ENCODE measurements around the gene ATP5PD.
"Not testable (repeated sequence)": the region's sequence is repeated elsewhere in the genome, so short reads cannot be mapped to it uniquely, and the experiment has no call there.

ATP5PD gene

DNA sequence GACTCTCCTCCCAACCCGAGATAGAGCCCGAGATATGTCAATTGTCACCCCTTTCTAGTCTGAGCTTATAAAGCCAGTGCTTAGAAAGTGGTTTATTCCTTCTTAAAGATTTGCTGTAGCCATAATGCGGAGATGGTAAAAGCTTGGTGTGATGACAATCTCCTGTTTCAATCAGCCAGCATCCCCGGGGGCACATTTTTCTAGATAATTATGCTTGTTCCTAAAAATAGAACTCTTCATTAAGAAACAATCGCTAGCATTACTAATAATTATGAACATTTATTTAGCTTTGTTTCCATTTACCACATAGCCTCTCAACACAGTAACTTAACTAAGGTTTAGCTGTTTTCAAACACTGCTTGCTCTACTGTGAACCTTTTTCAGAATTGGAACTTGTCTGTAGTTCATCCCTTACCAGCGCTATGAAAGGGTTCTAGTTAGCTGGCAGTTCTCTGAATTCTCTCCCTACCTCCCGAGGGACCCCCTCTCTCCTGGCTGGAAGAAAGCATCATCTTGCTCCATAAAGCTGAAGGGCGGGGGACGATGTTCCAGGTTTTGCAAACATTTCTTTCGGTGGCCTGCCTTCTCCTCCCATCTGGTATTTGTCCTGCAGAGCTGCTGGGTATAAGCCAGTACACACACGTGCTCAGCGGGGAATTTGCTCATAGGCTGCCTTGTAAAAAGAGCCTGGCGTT, 35.2 kb downstream of the ATP5PD start:
- DNase-seq (ENCODE audit: insufficient read length, low spot score) (no peak), FAIRE-seq (no peak)
- TF ChIP-seq POU2F2 (IDR thresholded peaks at IDR 0.05; ENCODE audit: low read depth, low read length) (no peak), PAX5 (IDR thresholded peaks at IDR 0.05; ENCODE audit: insufficient read depth, low read length, severe bottlenecking) (no peak), POLR2AphosphoS5 (IDR thresholded peaks at IDR 0.05; ENCODE audit: low read depth, low read length) (no peak)

DNA sequence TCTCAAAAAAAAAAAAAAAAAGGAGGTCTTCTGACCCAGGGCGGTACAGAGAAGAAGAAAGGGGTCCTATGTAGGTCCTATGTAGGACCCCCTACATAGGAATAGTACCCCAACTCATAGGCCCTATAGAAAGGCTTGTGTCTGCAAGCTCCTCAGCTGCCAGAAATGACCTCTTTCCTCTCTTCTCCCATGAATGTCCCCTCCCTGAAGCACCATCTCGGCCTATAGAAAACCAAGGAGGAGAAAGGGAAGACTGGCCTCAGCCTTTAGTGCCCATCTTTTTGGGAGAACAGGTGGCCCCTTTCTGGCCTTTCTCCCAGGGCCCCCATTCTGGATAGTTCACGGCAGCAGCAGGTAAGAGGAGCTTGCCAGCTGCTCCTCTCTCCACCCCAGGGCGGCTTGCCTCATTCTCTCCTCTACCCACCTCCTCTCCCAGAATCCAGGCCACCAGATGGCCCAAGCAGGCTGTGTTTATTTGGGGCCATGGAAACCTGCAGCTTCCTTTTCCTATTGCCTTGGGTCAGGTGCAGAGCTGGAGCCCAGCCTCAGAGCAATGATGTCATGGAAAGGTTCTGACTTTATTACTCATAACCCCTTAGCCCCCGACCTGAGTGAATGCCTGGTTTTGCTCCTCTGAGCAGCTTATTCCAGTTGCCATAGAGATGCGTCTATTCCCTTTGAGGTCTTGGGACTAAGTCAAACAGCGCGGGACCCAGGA, 35.9 kb downstream of the ATP5PD start:
- DNase-seq (ENCODE audit: insufficient read length, low spot score) (no peak), FAIRE-seq (no peak)
- TF ChIP-seq POU2F2 (IDR thresholded peaks at IDR 0.05; ENCODE audit: low read depth, low read length), result no peak
- TF ChIP-seq POLR2AphosphoS5 (IDR thresholded peaks at IDR 0.05; ENCODE audit: low read depth, low read length), result no peak
- no peak for TF ChIP-seq TAF1 (IDR thresholded peaks at IDR 0.05; ENCODE audit: low read depth, low read length)
- TF ChIP-seq PAX5 (IDR thresholded peaks at IDR 0.05; ENCODE audit: insufficient read depth, low read length, severe bottlenecking), result no peak
- TF ChIP-seq POLR2A (IDR thresholded peaks at IDR 0.05; ENCODE audit: low read depth, low read length), result no peak
- TF ChIP-seq SPI1 (IDR thresholded peaks at IDR 0.05; ENCODE audit: low read depth, low read length), result no peak

DNA sequence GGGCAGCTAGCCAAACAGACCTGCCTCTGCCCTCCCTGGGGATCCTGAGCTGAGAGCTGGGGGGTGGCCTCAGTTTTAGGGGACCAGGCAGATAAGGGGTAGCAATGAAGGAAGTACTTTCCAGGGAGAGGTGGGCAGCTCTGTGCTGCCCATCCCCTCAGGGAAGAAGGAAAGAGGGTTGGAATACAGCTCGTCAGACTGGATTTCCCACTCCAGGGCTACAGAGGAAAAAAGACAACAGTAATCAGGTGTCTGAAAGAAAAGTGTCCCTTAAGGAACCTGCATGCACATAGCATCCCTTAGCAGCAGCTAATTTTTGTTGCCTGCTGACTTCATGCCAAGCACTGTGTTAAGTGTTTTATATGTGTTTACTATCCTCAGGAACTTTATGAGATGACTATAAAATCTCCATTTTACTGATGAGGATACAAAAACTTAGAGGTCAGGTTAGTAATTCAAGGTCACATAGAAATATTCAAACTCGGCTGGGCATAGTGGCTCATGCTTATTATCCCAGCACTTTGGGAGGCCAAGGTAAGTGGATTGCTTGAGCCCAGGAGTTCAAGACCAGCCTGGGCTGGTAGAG, 37.5 kb downstream of the ATP5PD start:
- DNase-seq (ENCODE audit: insufficient read length, low spot score) (no peak), FAIRE-seq (no peak)
- no peak for TF ChIP-seq TAF1 (IDR thresholded peaks at IDR 0.05; ENCODE audit: low read depth, low read length)
- no peak for TF ChIP-seq POLR2A (IDR thresholded peaks at IDR 0.05; ENCODE audit: low read depth, low read length)
- TF ChIP-seq POU2F2 (IDR thresholded peaks at IDR 0.05; ENCODE audit: low read depth, low read length), result no peak
- no peak for TF ChIP-seq POLR2AphosphoS5 (IDR thresholded peaks at IDR 0.05; ENCODE audit: low read depth, low read length)
- TF ChIP-seq SPI1 (IDR thresholded peaks at IDR 0.05; ENCODE audit: low read depth, low read length), result no peak
- TF ChIP-seq PAX5 (IDR thresholded peaks at IDR 0.05; ENCODE audit: insufficient read depth, low read length, severe bottlenecking), result no peak

DNA sequence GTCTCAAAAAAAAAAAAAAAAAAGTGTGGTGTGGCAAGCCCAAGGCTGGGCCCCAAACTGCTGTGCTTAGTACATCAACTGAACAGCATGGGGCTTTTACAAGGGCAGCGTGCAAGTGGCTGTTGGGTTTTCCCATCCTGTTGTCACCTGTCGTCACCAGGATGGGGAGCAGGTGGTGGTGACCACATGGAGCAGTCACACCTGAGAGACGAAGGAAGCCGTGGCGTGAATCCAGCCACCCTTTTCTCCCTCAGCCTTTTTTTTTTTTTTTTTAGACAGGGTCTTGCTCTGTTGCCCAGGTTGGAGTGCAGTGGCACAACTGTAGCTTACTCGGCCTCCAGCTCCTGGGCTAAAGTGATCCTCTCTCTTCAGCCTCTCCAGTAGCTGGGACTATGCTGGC, 38.4 kb downstream of the ATP5PD start:
- FAIRE-seq (no peak), DNase-seq (ENCODE audit: insufficient read length, low spot score) (no peak)
- no peak for TF ChIP-seq POLR2AphosphoS5 (IDR thresholded peaks at IDR 0.05; ENCODE audit: low read depth, low read length)
- no peak for TF ChIP-seq POLR2A (IDR thresholded peaks at IDR 0.05; ENCODE audit: low read depth, low read length)
- TF ChIP-seq SPI1 (IDR thresholded peaks at IDR 0.05; ENCODE audit: low read depth, low read length), result no peak
- no peak for TF ChIP-seq POU2F2 (IDR thresholded peaks at IDR 0.05; ENCODE audit: low read depth, low read length)
- TF ChIP-seq PAX5 (IDR thresholded peaks at IDR 0.05; ENCODE audit: insufficient read depth, low read length, severe bottlenecking), result no peak
- no peak for TF ChIP-seq TAF1 (IDR thresholded peaks at IDR 0.05; ENCODE audit: low read depth, low read length)

DNA sequence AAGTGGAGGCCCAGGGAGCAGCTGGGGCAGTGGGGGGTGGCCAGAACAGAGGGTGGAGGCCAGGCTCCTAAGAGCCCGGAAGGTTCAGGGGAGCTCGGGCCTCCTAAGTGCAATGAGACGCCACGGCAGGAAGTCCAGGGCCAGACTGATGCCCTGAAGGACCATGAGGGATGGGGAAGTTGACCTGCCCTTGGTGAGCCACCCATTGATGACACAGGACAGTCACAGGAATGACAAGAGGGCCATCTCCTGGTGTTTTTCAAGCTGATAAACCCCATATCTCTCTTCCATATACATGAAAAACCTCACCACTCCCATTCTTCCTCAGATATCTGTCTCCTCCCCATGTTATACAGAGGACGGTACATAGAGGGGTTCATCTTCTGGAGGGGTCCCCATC, 40.1 kb downstream of the ATP5PD start:
- TF ChIP-seq POLR2AphosphoS5 (IDR thresholded peaks at IDR 0.05; ENCODE audit: low read depth, low read length), result no peak
- no peak for TF ChIP-seq POU2F2 (IDR thresholded peaks at IDR 0.05; ENCODE audit: low read depth, low read length)
- no peak for TF ChIP-seq PAX5 (IDR thresholded peaks at IDR 0.05; ENCODE audit: insufficient read depth, low read length, severe bottlenecking)
- no peak for TF ChIP-seq TAF1 (IDR thresholded peaks at IDR 0.05; ENCODE audit: low read depth, low read length)
- TF ChIP-seq POLR2A (IDR thresholded peaks at IDR 0.05; ENCODE audit: low read depth, low read length), result no peak
- TF ChIP-seq SPI1 (IDR thresholded peaks at IDR 0.05; ENCODE audit: low read depth, low read length), result no peak
- FAIRE-seq, result no peak
- DNase-seq (ENCODE audit: insufficient read length, low spot score), result no peak

DNA sequence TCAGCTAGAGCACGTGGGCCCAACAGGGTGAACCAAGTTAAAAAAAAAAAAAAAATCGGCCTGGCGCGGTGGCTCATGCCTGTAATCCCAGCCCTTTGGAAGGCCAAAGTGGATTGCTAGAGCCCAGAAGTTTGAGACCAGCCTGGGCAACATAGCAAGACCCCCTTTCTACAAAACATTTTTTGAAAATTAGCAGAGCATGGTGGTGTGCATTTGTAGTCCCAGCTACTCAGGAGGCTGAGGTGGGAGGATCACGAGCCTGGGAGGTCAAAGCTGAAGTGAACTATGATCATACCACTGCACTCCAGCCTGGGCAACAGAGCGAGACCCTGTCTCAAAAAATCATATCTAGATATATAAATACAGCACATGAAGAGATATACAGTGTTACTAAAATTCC, 40.7 kb downstream of the ATP5PD start:
- FAIRE-seq; DNase-seq (ENCODE audit: insufficient read length, low spot score): not testable (repeated sequence)

DNA sequence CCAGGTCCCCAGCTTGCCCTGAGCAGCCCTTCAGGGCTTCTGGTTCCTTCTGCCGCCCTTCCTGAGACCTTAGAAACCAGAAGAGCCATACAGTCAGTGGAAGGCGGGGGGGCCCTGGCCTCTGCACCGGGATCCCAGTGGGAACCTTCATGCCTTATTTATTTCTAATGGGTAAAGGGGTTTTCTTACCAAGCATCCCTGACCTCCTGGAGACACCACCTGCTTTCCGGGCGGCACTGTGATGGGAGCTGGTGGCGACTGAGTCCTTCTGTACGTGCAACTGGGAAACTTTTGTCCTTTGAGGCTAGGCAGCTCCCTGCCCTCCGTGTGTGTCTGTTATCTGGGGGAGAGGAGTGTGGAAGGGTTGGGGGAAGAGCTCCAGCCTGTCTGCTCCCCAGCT, 41.5 kb downstream of the ATP5PD start:
- no peak for FAIRE-seq
- no peak for TF ChIP-seq TAF1 (IDR thresholded peaks at IDR 0.05; ENCODE audit: low read depth, low read length)
- TF ChIP-seq POLR2A (IDR thresholded peaks at IDR 0.05; ENCODE audit: low read depth, low read length), result no peak
- no peak for TF ChIP-seq POU2F2 (IDR thresholded peaks at IDR 0.05; ENCODE audit: low read depth, low read length)
- no peak for TF ChIP-seq PAX5 (IDR thresholded peaks at IDR 0.05; ENCODE audit: insufficient read depth, low read length, severe bottlenecking)
- TF ChIP-seq SPI1 (IDR thresholded peaks at IDR 0.05; ENCODE audit: low read depth, low read length), result no peak
- no peak for TF ChIP-seq POLR2AphosphoS5 (IDR thresholded peaks at IDR 0.05; ENCODE audit: low read depth, low read length)

DNA sequence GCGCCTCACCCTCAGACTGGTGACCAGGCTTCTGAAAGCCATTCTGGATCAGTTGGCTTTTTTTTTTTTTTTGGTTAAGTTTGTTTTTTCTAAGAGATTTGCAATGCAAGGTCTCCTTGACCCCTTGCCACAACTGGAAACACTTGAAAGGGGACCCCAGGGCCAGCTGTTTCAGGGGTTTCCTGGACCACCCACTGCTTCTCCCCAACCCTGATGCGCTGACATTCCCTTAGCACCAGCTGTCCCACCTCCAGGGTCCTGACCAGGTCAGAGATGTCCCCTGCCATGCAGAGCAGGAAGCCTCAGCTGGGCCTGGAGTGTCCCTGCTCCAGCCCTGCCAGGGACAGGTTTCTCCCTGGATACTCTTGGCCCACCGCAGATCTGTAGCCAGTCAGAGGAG, 42.4 kb downstream of the ATP5PD start:
- FAIRE-seq (no peak), DNase-seq (ENCODE audit: insufficient read length, low spot score) (no peak)
- TF ChIP-seq POU2F2 (IDR thresholded peaks at IDR 0.05; ENCODE audit: low read depth, low read length) (no peak), TAF1 (IDR thresholded peaks at IDR 0.05; ENCODE audit: low read depth, low read length) (no peak), SPI1 (IDR thresholded peaks at IDR 0.05; ENCODE audit: low read depth, low read length) (no peak), PAX5 (IDR thresholded peaks at IDR 0.05; ENCODE audit: insufficient read depth, low read length, severe bottlenecking) (no peak), POLR2A (IDR thresholded peaks at IDR 0.05; ENCODE audit: low read depth, low read length) (no peak), POLR2AphosphoS5 (IDR thresholded peaks at IDR 0.05; ENCODE audit: low read depth, low read length) (no peak)

More for the DNA sequence above, 41.5 kb downstream of the ATP5PD start:
- no peak for DNase-seq (ENCODE audit: insufficient read length, low spot score)

DNA sequence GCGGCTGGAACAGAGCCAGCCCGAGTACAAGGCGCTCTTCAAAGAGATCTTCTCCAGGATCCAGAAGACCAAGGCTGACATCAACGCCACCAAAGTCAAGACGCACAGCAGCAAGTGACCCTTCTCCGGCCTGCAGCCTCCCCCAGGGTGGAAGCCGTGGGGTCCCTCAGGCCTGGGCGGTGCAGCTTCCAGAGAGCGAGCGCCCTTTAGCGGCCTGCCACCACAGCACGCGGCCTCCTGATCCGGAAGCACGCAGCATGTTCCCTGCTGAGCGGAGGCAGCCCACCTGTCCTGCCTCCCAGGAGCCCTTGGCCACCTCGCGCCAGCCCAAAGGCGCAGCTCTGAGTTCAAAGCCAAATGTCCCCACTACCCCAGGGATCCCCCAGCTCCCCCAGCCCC, 42.8 kb downstream of the ATP5PD start:
- TF ChIP-seq TAF1 (IDR thresholded peaks at IDR 0.05; ENCODE audit: low read depth, low read length) (no peak), PAX5 (IDR thresholded peaks at IDR 0.05; ENCODE audit: insufficient read depth, low read length, severe bottlenecking) (no peak), POLR2AphosphoS5 (IDR thresholded peaks at IDR 0.05; ENCODE audit: low read depth, low read length) (no peak), POU2F2 (IDR thresholded peaks at IDR 0.05; ENCODE audit: low read depth, low read length) (no peak), POLR2A (IDR thresholded peaks at IDR 0.05; ENCODE audit: low read depth, low read length) (no peak), SPI1 (IDR thresholded peaks at IDR 0.05; ENCODE audit: low read depth, low read length) (no peak)
- DNase-seq (ENCODE audit: insufficient read length, low spot score), result no peak
- no peak for FAIRE-seq
